GM19238 (cell line): ENCODE data around the gene ACAT2.
"Not testable (repeated sequence)": the region's sequence is repeated elsewhere in the genome, so short reads cannot be mapped to it uniquely, and the experiment has no call there.

Experiments
- DNase-seq: peaks from one replicate; pipeline ENCODE4 v3.0.0; 2011; ENCODE audit warnings: low spot score; ENCODE audit not compliant: insufficient read length

ACAT2 gene

GRCh38 chr6:159762681-159763293, 942 bp downstream of the ACAT2 start:
- DNase-seq, result no peak

- no peak for DNase-seq
Measured at GRCh38 chr6:159766906-159767305, 5.1 kb downstream of the ACAT2 start.

- DNase-seq, result no peak
Measured at GRCh38 chr6:159769470-159769869, 7.6 kb downstream of the ACAT2 start.

- DNase-seq, result no peak
Measured at GRCh38 chr6:159772196-159772595, 10.4 kb downstream of the ACAT2 start.

- no peak for DNase-seq
Measured at GRCh38 chr6:159777240-159777904, 15.5 kb downstream of the ACAT2 start.

GRCh38 chr6:159778131-159778530, 16.3 kb downstream of the ACAT2 start:
- DNase-seq, result no peak

GRCh38 chr6:159778542-159779103, 16.8 kb downstream of the ACAT2 start:
- DNase-seq, result no peak

GRCh38 chr6:159788276-159788675, 26.4 kb downstream of the ACAT2 start:
- DNase-seq, result no peak

GRCh38 chr6:159788753-159789376, 27.0 kb downstream of the ACAT2 start:
- DNase-seq, result no peak

GRCh38 chr6:159789377-159790148, 27.7 kb downstream of the ACAT2 start, which contains the start of gene TCP1:
Gene TCP1, minus strand, starts transcription at chr6:159789602. Its CDS starts 134 bp downstream, at chr6:159789468.
- peak; percentile 84 for DNase-seq

GRCh38 chr6:159790149-159790955, 28.5 kb downstream of the ACAT2 start, which contains the start of gene MRPL18:
Gene MRPL18, plus strand, starts transcription at chr6:159790467. Its CDS starts 121 bp downstream, at chr6:159790588.
- DNase-seq, result peak; percentile 84

GRCh38 chr6:159790956-159791598, 29.2 kb downstream of the ACAT2 start:
- no peak for DNase-seq

- DNase-seq, result not testable (repeated sequence)
Measured at GRCh38 chr6:159794976-159795375, 33.1 kb downstream of the ACAT2 start.

- DNase-seq, result no peak
Measured at GRCh38 chr6:159797554-159797953, 35.7 kb downstream of the ACAT2 start.

- no peak for DNase-seq
Measured at GRCh38 chr6:159800141-159800865, 38.5 kb downstream of the ACAT2 start, which contains the start of gene PNLDC1. Gene PNLDC1, plus strand, starts transcription at chr6:159800276. Its CDS starts 32 bp downstream, at chr6:159800308.

GRCh38 chr6:159801935-159802334, 40.1 kb downstream of the ACAT2 start:
- DNase-seq, result no peak

GRCh38 chr6:159804504-159804903, 42.7 kb downstream of the ACAT2 start:
- no peak for DNase-seq

- no peak for DNase-seq
Measured at GRCh38 chr6:159805440-159806020, 43.7 kb downstream of the ACAT2 start.

- DNase-seq, result no peak
Measured at GRCh38 chr6:159806021-159806458, 44.2 kb downstream of the ACAT2 start.
